Stomach smooth muscle (tissue), 2 donors: ENCODE measurements around the gene NHSL1.

ENCODE experiments used
- H3K27ac ChIP-seq: one replicate; pipeline ENCODE4 v1.7.0; 2013; ENCODE audit warnings: mild to moderate bottlenecking, low read length, inconsistent platforms
- H3K27me3 ChIP-seq, 2 donors: one replicate each; pipeline ENCODE4 v1.7.0; 2013; ENCODE audit warnings: low read length in 2 of 2; ENCODE audit not compliant: insufficient read depth in 2 of 2, control insufficient read depth in 1 of 2
- H3K36me3 ChIP-seq, 2 donors: one replicate each; pipeline ENCODE4 v1.7.0; 2013; ENCODE audit warnings: low read length in 2 of 2; ENCODE audit not compliant: control insufficient read depth in 2 of 2, insufficient read depth in 2 of 2
- H3K4me1 ChIP-seq: one replicate; pipeline ENCODE4 v1.7.0; 2013; ENCODE audit warnings: low read length; ENCODE audit not compliant: control insufficient read depth, insufficient read depth
- H3K4me3 ChIP-seq, 2 donors: one replicate each; pipeline ENCODE4 v1.7.0; 2013; ENCODE audit warnings: low read length in 2 of 2
- H3K9ac ChIP-seq, 2 donors: one replicate each; pipeline ENCODE4 v1.7.0; 2013; ENCODE audit warnings: low read length in 2 of 2, mild to moderate bottlenecking in 1 of 2
- H3K9me3 ChIP-seq, 2 donors: one replicate each; pipeline ENCODE4 v1.7.0; 2013; ENCODE audit warnings: low read length in 2 of 2; ENCODE audit not compliant: control insufficient read depth in 2 of 2
- donor health status: healthy.
- donor health status: Pancreatic carcinoma.

Gene NHSL1

GRCh38 chr6:138461647-138462046 lies 37.6 kb downstream of the NHSL1 start:
- H3K27me3 ChIP-seq, result no peaks in the 10 kb centered on the region
- H3K36me3 ChIP-seq, result no peaks in the 10 kb centered on the region
- no peak overlapping the region for H3K9ac ChIP-seq
- H3K27ac ChIP-seq, result no peak overlapping the region
- no peaks in the 10 kb centered on the region for H3K9me3 ChIP-seq
- H3K4me3 ChIP-seq, result no peak overlapping the region
- H3K4me1 ChIP-seq, result peaks cover 3% of the 10 kb centered on the region

- Histone ChIP-seq H3K36me3 (no peaks in the 10 kb centered on the region), H3K27me3 (no peaks in the 10 kb centered on the region), H3K9me3 (no peaks in the 10 kb centered on the region), H3K27ac (no peak overlapping the region), H3K9ac (no peak overlapping the region), H3K4me3 (no peak overlapping the region), H3K4me1 (no peaks in the 10 kb centered on the region)
Measured at GRCh38 chr6:138456401-138456790, 42.9 kb downstream of the NHSL1 start.

GRCh38 chr6:138455746-138456400 lies 43.4 kb downstream of the NHSL1 start:
- Histone ChIP-seq H3K4me1 (no peaks in the 10 kb centered on the region), H3K9me3 (no peaks in the 10 kb centered on the region), H3K36me3 (no peaks in the 10 kb centered on the region), H3K9ac (no peak overlapping the region), H3K4me3 (no peak overlapping the region), H3K27me3 (no peaks in the 10 kb centered on the region), H3K27ac (no peak overlapping the region)

GRCh38 chr6:138454981-138455706 lies 44.1 kb downstream of the NHSL1 start:
- Histone ChIP-seq H3K4me1 (no peaks in the 10 kb centered on the region), H3K9ac (no peak overlapping the region), H3K27ac (no peak overlapping the region), H3K9me3 (no peaks in the 10 kb centered on the region), H3K27me3 (no peaks in the 10 kb centered on the region), H3K36me3 (no peaks in the 10 kb centered on the region), H3K4me3 (no peak overlapping the region)

GRCh38 chr6:138451043-138451442 lies 48.3 kb downstream of the NHSL1 start:
- no peak overlapping the region for H3K4me3 ChIP-seq
- H3K27me3 ChIP-seq, result no peaks in the 10 kb centered on the region
- H3K4me1 ChIP-seq, result no peaks in the 10 kb centered on the region
- H3K9ac ChIP-seq, result no peak overlapping the region
- H3K9me3 ChIP-seq, result no peaks in the 10 kb centered on the region
- no peaks in the 10 kb centered on the region for H3K36me3 ChIP-seq
- H3K27ac ChIP-seq, result no peak overlapping the region

GRCh38 chr6:138450445-138450844 lies 48.8 kb downstream of the NHSL1 start:
- Histone ChIP-seq H3K9ac (no peak overlapping the region), H3K27me3 (no peaks in the 10 kb centered on the region), H3K4me3 (no peak overlapping the region), H3K36me3 (no peaks in the 10 kb centered on the region), H3K27ac (no peak overlapping the region), H3K4me1 (no peaks in the 10 kb centered on the region), H3K9me3 (no peaks in the 10 kb centered on the region)

GRCh38 chr6:138446821-138447220 lies 52.5 kb downstream of the NHSL1 start:
- Histone ChIP-seq H3K27ac (no peak overlapping the region), H3K9me3 (no peaks in the 10 kb centered on the region), H3K4me3 (no peak overlapping the region), H3K4me1 (no peaks in the 10 kb centered on the region), H3K9ac (no peak overlapping the region), H3K36me3 (no peaks in the 10 kb centered on the region), H3K27me3 (no peaks in the 10 kb centered on the region)

- Histone ChIP-seq H3K27ac (no peak overlapping the region), H3K4me3 (no peak overlapping the region), H3K9me3 (no peaks in the 10 kb centered on the region), H3K36me3 (no peaks in the 10 kb centered on the region), H3K27me3 (no peaks in the 10 kb centered on the region), H3K4me1 (no peaks in the 10 kb centered on the region), H3K9ac (no peak overlapping the region)
Measured at GRCh38 chr6:138443979-138444378, 55.3 kb downstream of the NHSL1 start.

- H3K4me3 ChIP-seq, result no peak overlapping the region
- H3K27me3 ChIP-seq, result no peaks in the 10 kb centered on the region
- no peak overlapping the region for H3K27ac ChIP-seq
- H3K4me1 ChIP-seq, result no peaks in the 10 kb centered on the region
- H3K36me3 ChIP-seq, result no peaks in the 10 kb centered on the region
- no peaks in the 10 kb centered on the region for H3K9me3 ChIP-seq
- no peak overlapping the region for H3K9ac ChIP-seq
Measured at GRCh38 chr6:138442663-138443062, 56.6 kb downstream of the NHSL1 start.

- Histone ChIP-seq H3K27ac (no peak overlapping the region), H3K4me1 (no peaks in the 10 kb centered on the region), H3K9ac (no peak overlapping the region), H3K27me3 (no peaks in the 10 kb centered on the region), H3K4me3 (no peak overlapping the region), H3K36me3 (no peaks in the 10 kb centered on the region), H3K9me3 (no peaks in the 10 kb centered on the region)
Measured at GRCh38 chr6:138441965-138442364, 57.3 kb downstream of the NHSL1 start.

GRCh38 chr6:138440758-138441357 lies 58.4 kb downstream of the NHSL1 start:
- H3K9me3 ChIP-seq, result no peaks in the 10 kb centered on the region
- H3K27ac ChIP-seq, result no peak overlapping the region
- no peaks in the 10 kb centered on the region for H3K36me3 ChIP-seq
- no peak overlapping the region for H3K4me3 ChIP-seq
- no peaks in the 10 kb centered on the region for H3K4me1 ChIP-seq
- H3K9ac ChIP-seq, result no peak overlapping the region
- no peaks in the 10 kb centered on the region for H3K27me3 ChIP-seq
